ENCODE measurements around the gene COL6A3. TPM values are rescaled to one million over a fixed set of nuclear protein-coding genes. Genes with fewer than 3 reads are reported as not detected.

The COL6A3 gene
- total and polyA plus RNA-seq, 9 of the 15 experiments (the other 6 are each of a cell fraction or from before 2014, with no cell fraction given), result 0.07 to 4.1 (median 1.5) TPM

- ChIA-PET POLR2A (interaction anchor here (0.7 kb wide), 2 partner anchors 13 to 1652 kb away, joined by 3 to 4 read pairs; no protein-coding TSS in a partner anchor), CTCF (ENCODE audit: low intra/inter-chr PET ratio) (no interaction called here)
- Histone ChIP-seq H3K27ac (ENCODE audit: extremely low read depth, low read depth, low read length) (no peak overlapping the region), H3K4me3 (no peak overlapping the region), H3K9me3 (replicated peaks; ENCODE audit: control insufficient read depth, insufficient read depth, low read depth, low read length) (no peaks in the 10 kb centered on the region), H3K9ac (ENCODE audit: insufficient read depth in 1 of 2, low read depth in 2 of 2, low read length in 2 of 2) (no peak overlapping the region), H2AFZ (ENCODE audit: low read depth, low read length) (no peak overlapping the region), H3K79me2 (ENCODE audit: control insufficient read depth, insufficient read depth, low read length) (no peaks in the 10 kb centered on the region), H3K9me1 (ENCODE audit: control insufficient read depth, insufficient read depth, low read length) (no peaks in the 10 kb centered on the region), H4K20me1 (replicated peaks; ENCODE audit: control insufficient read depth, insufficient read depth, low read length) (no peaks in the 10 kb centered on the region), H3K36me3 (ENCODE audit: control insufficient read depth, insufficient read depth, low read length) (no peaks in the 10 kb centered on the region), H3K27me3 (ENCODE audit: control insufficient read depth in 2 of 2, insufficient read depth in 2 of 2, low read length in 2 of 2) (peaks cover 0 to 39% of the 10 kb centered on the region in 2 experiments; a peak in 4 of 5 replicates), H3K4me2 (ENCODE audit: insufficient read depth, low read length) (no peak overlapping the region), H3K4me1 (replicated peaks in 1 of 2; ENCODE audit: control insufficient read depth in 2 of 2, insufficient read depth in 2 of 2, low read length in 2 of 2) (no peaks in the 10 kb centered on the region)
- intact Hi-C loops (cut with micrococcal nuclease), result no loop called here
- in situ Hi-C loops (cut with MboI), result no loop called here
- FAIRE-seq, result no peak
- 0% methylated on average over 4 of the region's 8 CpGs for WGBS (ENCODE audit: insufficient coverage, low coverage, missing lambda C conversion rate)
- no TSS peak for BruUV-seq (replicated peaks)
- no peak for ATAC-seq
- no peak for DNase-seq (ENCODE audit: extremely low read depth in 1 of 4, low spot score in 3 of 4)
- no peak for TF ChIP-seq HEY1 (CRISPR knock-in tag; IDR thresholded peaks at IDR 0.05; ENCODE audit: borderline replicate concordance)
- no peak for TF ChIP-seq FUS (optimal IDR thresholded peaks at IDR 0.05; ENCODE audit: low read depth, low read length)
- TF ChIP-seq FOXK1 (CRISPR knock-in tag; IDR thresholded peaks at IDR 0.05; ENCODE audit: borderline replicate concordance), result no peak
- no peak for TF ChIP-seq YY1 (IDR thresholded peaks at IDR 0.05; ENCODE audit: borderline replicate concordance in 1 of 3, control insufficient read depth in 1 of 3, extremely low read depth in 1 of 3, insufficient read depth in 3 of 3, insufficient read length in 1 of 3, insufficient replicate concordance in 2 of 3, low read depth in 1 of 3, low read length in 2 of 3)
- no peak for TF ChIP-seq RFX7 (CRISPR knock-in tag; IDR thresholded peaks at IDR 0.05)
- TF ChIP-seq ATF3 (IDR thresholded peaks at IDR 0.05), result no peak
- TF ChIP-seq ATF3 (CRISPR knock-in tag; conservative IDR thresholded peaks at IDR 0.05), result no peak
- TF ChIP-seq PRDM10 (IDR thresholded peaks at IDR 0.05; ENCODE audit: partially characterized antibody), result no peak
- TF ChIP-seq BACH1 (tag; IDR thresholded peaks at IDR 0.05), result no peak
- TF ChIP-seq SAFB2 (IDR thresholded peaks at IDR 0.05; ENCODE audit: borderline replicate concordance, low read depth, low read length, severe bottlenecking), result no peak
- no peak for TF ChIP-seq CLOCK (CRISPR knock-in tag; IDR thresholded peaks at IDR 0.05; ENCODE audit: borderline replicate concordance)
- no peak for TF ChIP-seq ZBTB17 (CRISPR knock-in tag; IDR thresholded peaks at IDR 0.05)
- TF ChIP-seq E2F6 (IDR thresholded peaks at IDR 0.05; ENCODE audit: borderline replicate concordance in 1 of 2, extremely low read depth in 1 of 2, insufficient read depth in 1 of 2, insufficient read length in 1 of 2, low read depth in 1 of 2, low read length in 1 of 2, poor library complexity in 1 of 2, severe bottlenecking in 1 of 2), result no peak
Observed at GRCh38 chr2:237354892-237355291, 59.1 kb downstream of the COL6A3 start.

All from K562 (cell line).